GM19240 (cell line): ENCODE measurements around the gene HIRIP3.
"Not testable (repeated sequence)": the region's sequence is repeated elsewhere in the genome, so short reads cannot be mapped to it uniquely, and the experiment has no call there.

Experiments
- DNase-seq: peaks from one replicate; pipeline ENCODE4 v3.0.0; 2011; ENCODE audit warnings: low spot score; ENCODE audit not compliant: insufficient read length

The HIRIP3 gene

GRCh38 chr16:30017277-30017656, 21.9 kb upstream of the HIRIP3 start:
- no peak for DNase-seq

- DNase-seq, result no peak
These were observed 21.3 kb upstream of the HIRIP3 start for GRCh38 chr16:30016555-30017276.

- DNase-seq, result not testable (repeated sequence)
These were observed 20.0 kb upstream of the HIRIP3 start for GRCh38 chr16:30015450-30015849.

GRCh38 chr16:30012598-30012997, 17.2 kb upstream of the HIRIP3 start:
- DNase-seq, result not testable (repeated sequence)

GRCh38 chr16:30011714-30012504, 16.5 kb upstream of the HIRIP3 start:
- DNase-seq, result no peak

- DNase-seq, result no peak
These were observed 15.7 kb upstream of the HIRIP3 start, which contains the start of gene DOC2A for GRCh38 chr16:30010844-30011713. Gene DOC2A, minus strand, starts transcription at chr16:30011027. Its CDS starts 805 bp downstream, at chr16:30010222.

GRCh38 chr16:30009990-30010843, 14.8 kb upstream of the HIRIP3 start:
- DNase-seq, result no peak

GRCh38 chr16:30009085-30009862, 13.9 kb upstream of the HIRIP3 start:
- DNase-seq, result no peak

GRCh38 chr16:30007378-30007895, 12.0 kb upstream of the HIRIP3 start:
- no peak for DNase-seq

GRCh38 chr16:30006659-30007377, 11.4 kb upstream of the HIRIP3 start:
- DNase-seq, result no peak

- DNase-seq, result no peak
These were observed 10.7 kb upstream of the HIRIP3 start for GRCh38 chr16:30006095-30006473.

- DNase-seq, result peak; percentile 71
These were observed 10.1 kb upstream of the HIRIP3 start for GRCh38 chr16:30005341-30006094.

- no peak for DNase-seq
These were observed 9.4 kb upstream of the HIRIP3 start for GRCh38 chr16:30004811-30005242.

- DNase-seq, result no peak
These were observed 9.0 kb upstream of the HIRIP3 start for GRCh38 chr16:30004424-30004776.

- no peak for DNase-seq
These were observed 8.4 kb upstream of the HIRIP3 start for GRCh38 chr16:30003670-30004423.

GRCh38 chr16:30002614-30003346, 7.4 kb upstream of the HIRIP3 start:
- DNase-seq, result no peak
